ENCODE data around the gene SPATA3.
A peak's percentile ranks its signal among the peaks of the same experiment; 100 is the strongest.

The SPATA3 gene

GRCh38 chr2:231052494-231053451 is 56.9 kb downstream of the SPATA3 start:
- no peak overlapping the region for H3K27ac ChIP-seq (ENCODE audit: low read depth, low read length)

GRCh38 chr2:231053846-231054245 is 57.9 kb downstream of the SPATA3 start:
- H3K4me2 ChIP-seq (ENCODE audit: low read depth, low read length, poor library complexity, severe bottlenecking) = no peak overlapping the region
- no peak overlapping the region for H3K4me3 ChIP-seq (ENCODE audit: insufficient read depth, low read length, poor library complexity, severe bottlenecking)
- peaks cover 6% of the 10 kb centered on the region; the same call in 1 of the 2 replicates for H4K20me1 ChIP-seq (ENCODE audit: low read depth, low read length)
- no peaks in the 10 kb centered on the region for H3K27me3 ChIP-seq (ENCODE audit: low read length)
- no peaks in the 10 kb centered on the region for H3K36me3 ChIP-seq (ENCODE audit: low read length)
- no peaks in the 10 kb centered on the region for H3K9me3 ChIP-seq (ENCODE audit: insufficient read depth, low read length)
- H3K79me2 ChIP-seq (ENCODE audit: insufficient read depth, low read length) = peaks cover 21% of the 10 kb centered on the region
- H2AFZ ChIP-seq (ENCODE audit: low read depth, low read length, severe bottlenecking) = no peak overlapping the region
- H3F3A ChIP-seq (ENCODE audit: insufficient read depth) = no peaks in the 10 kb centered on the region
- no peaks in the 10 kb centered on the region for H3K9me2 ChIP-seq (replicated peaks; ENCODE audit: insufficient read depth, low read length)
- no peak overlapping the region for H3K27ac ChIP-seq (ENCODE audit: low read depth, low read length)
- TF ChIP-seq EZH2phosphoT487 (conservative IDR thresholded peaks at IDR 0.05; ENCODE audit: low read length) (no peak), CTCF (IDR thresholded peaks at IDR 0.05; ENCODE audit: insufficient read depth, low read length, poor library complexity, severe bottlenecking) (no peak)
- H3K9ac ChIP-seq (ENCODE audit: low read length) = no peak overlapping the region

More at GRCh38 chr2:231052494-231053451, 56.9 kb downstream of the SPATA3 start:
- H3K9me2 ChIP-seq (replicated peaks; ENCODE audit: insufficient read depth, low read length) = no peaks in the 10 kb centered on the region
- H3F3A ChIP-seq (ENCODE audit: insufficient read depth) = no peaks in the 10 kb centered on the region
- peak overlapping the region; percentile 76 for H3K4me2 ChIP-seq (ENCODE audit: low read depth, low read length, poor library complexity, severe bottlenecking)
- no peaks in the 10 kb centered on the region for H3K27me3 ChIP-seq (ENCODE audit: low read length)
- H3K79me2 ChIP-seq (ENCODE audit: insufficient read depth, low read length) = peaks cover 11% of the 10 kb centered on the region
- peaks cover under 1% of the 10 kb centered on the region; the same call in 1 of the 2 replicates for H4K20me1 ChIP-seq (ENCODE audit: low read depth, low read length)
- H3K9ac ChIP-seq (ENCODE audit: low read length) = peak overlapping the region; percentile 64
- no peaks in the 10 kb centered on the region for H3K36me3 ChIP-seq (ENCODE audit: low read length)
- no peaks in the 10 kb centered on the region for H3K9me3 ChIP-seq (ENCODE audit: insufficient read depth, low read length)
- H2AFZ ChIP-seq (ENCODE audit: low read depth, low read length, severe bottlenecking) = peak overlapping the region; percentile 99
- peak overlapping the region; percentile 76 for H3K4me3 ChIP-seq (ENCODE audit: insufficient read depth, low read length, poor library complexity, severe bottlenecking)
- TF ChIP-seq EZH2phosphoT487 (conservative IDR thresholded peaks at IDR 0.05; ENCODE audit: low read length) (no peak), CTCF (IDR thresholded peaks at IDR 0.05; ENCODE audit: insufficient read depth, low read length, poor library complexity, severe bottlenecking) (peak; percentile 82)

- H3K9me2 ChIP-seq (replicated peaks; ENCODE audit: insufficient read depth, low read length) = no peaks in the 10 kb centered on the region
- H4K20me1 ChIP-seq (ENCODE audit: low read depth, low read length) = peaks cover 15% of the 10 kb centered on the region; the same call in 1 of the 2 replicates
- peak within 1 kb of the TSS; percentile 84 for H3K4me3 ChIP-seq (ENCODE audit: insufficient read depth, low read length, poor library complexity, severe bottlenecking)
- peak; percentile 89 for TF ChIP-seq CTCF (IDR thresholded peaks at IDR 0.05; ENCODE audit: insufficient read depth, low read length, poor library complexity, severe bottlenecking)
- no peak for TF ChIP-seq EZH2phosphoT487 (conservative IDR thresholded peaks at IDR 0.05; ENCODE audit: low read length)
- H3K36me3 ChIP-seq (ENCODE audit: low read length) = peaks cover 8% of the 10 kb centered on the region; the same call in 1 of the 2 replicates
- no peaks in the 10 kb centered on the region for H3K9me3 ChIP-seq (ENCODE audit: insufficient read depth, low read length)
- H3K4me2 ChIP-seq (ENCODE audit: low read depth, low read length, poor library complexity, severe bottlenecking) = peak within 1 kb of the TSS; percentile 64
- peak within 1 kb of the TSS; percentile 75 for H2AFZ ChIP-seq (ENCODE audit: low read depth, low read length, severe bottlenecking)
- H3F3A ChIP-seq (ENCODE audit: insufficient read depth) = no peaks in the 10 kb centered on the region
- H3K27me3 ChIP-seq (ENCODE audit: low read length) = no peaks in the 10 kb centered on the region
- peak within 1 kb of the TSS; percentile 68 for H3K27ac ChIP-seq (ENCODE audit: low read depth, low read length)
- peaks cover 45% of the 10 kb centered on the region for H3K79me2 ChIP-seq (ENCODE audit: insufficient read depth, low read length)
- peak within 1 kb of the TSS; percentile 90 for H3K9ac ChIP-seq (ENCODE audit: low read length)
Measured at GRCh38 chr2:231056453-231057416, 60.8 kb downstream of the SPATA3 start, which contains the start of gene PSMD1. PSMD1 (plus strand) TSS chr2:231056867; CDS start chr2:231057026, 159 bp downstream.

Measured in SU-DHL-6 (cell line).